T-cell (primary cell): ENCODE results near the gene MCRIP2. TPM values are rescaled to one million over a fixed set of nuclear protein-coding genes. Genes with fewer than 3 reads are reported as not detected.

Source experiments
- ATAC-seq, 4 experiments: fragments of 200-7000 bp in 3 of 4; fragments of 150-1000 bp in 1 of 4; cut with Tn5 transposase; replicated peaks in 1 of 4; 1 replicate in 3 of 4; 2 replicates in 1 of 4; pipeline ENCODE4 v1.10.0; 2021; ENCODE audit warnings: moderate library complexity in 3 of 4, mild to moderate bottlenecking in 2 of 4, moderate number of reproducible peaks in 1 of 4
- CTCF ChIA-PET, 2 donors: fragments of 300-600 bp; sonication (Branson Sonifier 250); formaldehyde crosslinking; loops; one replicate each; lab custom pipeline; 2022; ENCODE audit warnings: antibody characterized with exemption in 2 of 2; lab: Charles Lee
- POLR2A ChIA-PET, 2 donors: fragments of 300-600 bp; sonication (Branson Sonifier 250); formaldehyde crosslinking; loops; one replicate each; lab custom pipeline; 2022; ENCODE audit warnings: antibody characterized with exemption in 2 of 2; lab: Charles Lee
- DNase-seq, 35 experiments: peaks; one replicate each; pipeline versions ENCODE4 v3.0.0 to v3.0.0-alpha.2; 2013 to 2023
- H3K27ac ChIP-seq: one replicate; pipeline ENCODE4 v1.5.1; 2013; ENCODE audit warnings: low read length
- H3K27me3 ChIP-seq, 2 experiments: replicated peaks in 1 of 2; 1 replicate in 1 of 2; 2 replicates in 1 of 2; pipeline versions ENCODE4 v1.6.1 to v1.7.0; 2013; ENCODE audit warnings: low read length in 1 of 2, mixed read lengths in 1 of 2; ENCODE audit not compliant: control insufficient read depth in 2 of 2, insufficient read depth in 2 of 2; ENCODE audit errors: extremely low read depth in 1 of 2
- H3K36me3 ChIP-seq, 2 donors: 1 replicate in 1 of 2; 2 replicates in 1 of 2; pipeline versions ENCODE4 v1.6.1 to v1.7.0; 2013; ENCODE audit warnings: low read length in 1 of 2; ENCODE audit not compliant: control insufficient read depth in 2 of 2, insufficient read depth in 1 of 2; ENCODE audit errors: extremely low read depth in 1 of 2
- H3K4me1 ChIP-seq, 2 experiments: 1 replicate in 1 of 2; 2 replicates in 1 of 2; pipeline versions ENCODE4 v1.6.1 to v1.7.0; 2013; ENCODE audit warnings: low read length in 2 of 2, mixed read lengths in 1 of 2; ENCODE audit not compliant: insufficient read depth in 2 of 2, control insufficient read depth in 1 of 2; ENCODE audit errors: extremely low read depth in 1 of 2
- H3K4me3 ChIP-seq, 2 donors: 1 replicate in 1 of 2; 2 replicates in 1 of 2; pipeline versions ENCODE4 v1.5.1 to v1.7.0; 2013; ENCODE audit warnings: mild to moderate bottlenecking in 2 of 2, low read length in 1 of 2, moderate library complexity in 1 of 2; ENCODE audit not compliant: control insufficient read depth in 1 of 2; ENCODE audit errors: extremely low read depth in 1 of 2
- H3K9me3 ChIP-seq: 2 replicates; pipeline ENCODE4 v1.7.0; 2013
- H3K27ac Mint-ChIP-seq, 2 donors: one replicate each; pipeline ENCODE4 v1.8.0; 2020 to 2021; ENCODE audit warnings: mild to moderate bottlenecking in 2 of 2, mixed read lengths in 2 of 2
- H3K27me3 Mint-ChIP-seq, 2 donors: one replicate each; pipeline ENCODE4 v1.8.0; 2021 to 2022; ENCODE audit warnings: mixed read lengths in 2 of 2
- H3K36me3 Mint-ChIP-seq: one replicate; pipeline ENCODE4 v1.8.0; 2021; ENCODE audit warnings: mixed read lengths
- H3K4me1 Mint-ChIP-seq, 3 donors: one replicate each; pipeline ENCODE4 v1.8.0; 2020 to 2022; ENCODE audit warnings: mixed read lengths in 3 of 3, mild to moderate bottlenecking in 1 of 3
- H3K4me3 Mint-ChIP-seq, 3 donors: one replicate each; pipeline ENCODE4 v1.8.0; 2020 to 2022; ENCODE audit warnings: mild to moderate bottlenecking in 3 of 3, mixed read lengths in 3 of 3, moderate library complexity in 3 of 3
- H3K9me3 Mint-ChIP-seq, 3 donors: one replicate each; pipeline ENCODE4 v1.8.0; 2020 to 2022; ENCODE audit warnings: mixed read lengths in 3 of 3
- WGBS: methylation state at CpG from one replicate; pipeline ENCODE4 v1.1.5; 2013; ENCODE audit warnings: missing lambda C conversion rate; ENCODE audit not compliant: insufficient coverage; 5-methylcytosine and 5-hydroxymethylcytosine counted together
- total RNA-seq, 35 experiments: library from RNA in 6 of 35; stranded (reverse) in 6 of 35; fragments of 120-200 nt in 1 of 35; gene quantifications; one replicate each; pipeline versions ENCODE4 v1.2.1 to v1.2.4 and lab custom pipeline; 2013 to 2026

Gene MCRIP2
- total RNA-seq, 5 donors from 2014 or later (not counting 1 experiment from before 2014, with no cell fraction given) = 19.1 to 43.0 (median 40.0) TPM

DNA sequence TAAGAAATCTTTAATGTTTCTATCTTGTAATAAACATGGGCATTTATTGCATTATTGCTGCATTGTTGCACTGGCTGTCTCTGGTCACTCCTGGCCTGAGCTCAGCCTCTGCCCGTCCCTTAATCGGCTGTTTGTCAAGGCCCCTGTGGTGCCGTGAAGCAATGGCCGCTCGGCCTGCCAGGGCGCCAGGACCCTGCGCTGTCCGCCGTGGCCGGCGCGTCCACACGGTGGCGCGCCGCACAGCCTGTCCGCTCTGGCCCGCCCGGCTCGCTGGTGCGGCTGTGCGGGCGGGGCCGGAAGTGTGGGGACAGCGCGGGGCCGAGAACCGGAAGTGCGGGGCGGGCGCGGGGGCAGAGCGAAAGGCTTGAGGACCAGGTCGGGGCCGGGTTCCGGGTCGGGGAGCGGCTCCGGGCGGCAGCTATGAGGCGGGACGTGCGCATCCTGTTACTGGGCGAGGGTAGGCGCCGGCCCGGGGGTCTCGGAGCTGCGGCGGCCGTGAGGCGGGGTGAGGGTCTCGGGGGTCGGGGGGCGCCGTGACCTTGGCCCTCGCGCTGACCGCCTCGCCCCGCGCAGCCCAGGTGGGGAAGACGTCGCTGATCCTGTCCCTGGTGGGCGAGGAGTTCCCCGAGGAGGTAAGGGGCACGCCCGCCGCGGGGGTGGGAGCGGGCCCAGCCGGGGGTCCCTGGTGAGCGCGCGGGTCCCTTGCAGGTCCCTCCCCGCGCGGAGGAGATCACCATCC, 26.3 kb downstream of the MCRIP2 start, which contains the start of gene RHOT2:
RHOT2 (plus strand) TSS at position 353 of the 739 bp plus-strand sequence; CDS start at position 421, 68 bp downstream.
- H3K36me3 Mint-ChIP-seq = peaks cover 6% of the 10 kb centered on the region
- H3K4me1 Mint-ChIP-seq = peaks cover 0 to 12% (median 11%) of the 10 kb centered on the region in 3 donors
- no peaks in the 10 kb centered on the region for H3K27me3 Mint-ChIP-seq
- WGBS = under 1% methylated on average over 65 of the region's 78 CpGs
- peaks cover 8 to 37% of the 10 kb centered on the region in 2 donors for H3K36me3 ChIP-seq
- CTCF ChIA-PET = interaction anchor here in 1 of 2 donors (1.0 kb wide), 1 partner anchor 74 kb away, joined by 3 read pairs; no protein-coding TSS in a partner anchor
- POLR2A ChIA-PET = interaction anchor here (0.6 kb wide), 2 partner anchors 194 to 715 kb away, joined by 3 read pairs; no protein-coding TSS in a partner anchor
- no peaks in the 10 kb centered on the region for H3K9me3 ChIP-seq
- DNase-seq = peak; percentile 74 to 96 (median 86)
- H3K4me3 ChIP-seq = peak within 1 kb of the TSS; percentile 66 to 75
- peak within 1 kb of the TSS; percentile 74 for H3K27ac ChIP-seq
- peak within 1 kb of the TSS; percentile 73 to 74 (median 73) for H3K4me3 Mint-ChIP-seq
- no peaks in the 10 kb centered on the region for H3K9me3 Mint-ChIP-seq
- peak; percentile 89 to 97 (median 96) for ATAC-seq
- H3K27me3 ChIP-seq = no peaks in the 10 kb centered on the region
- H3K4me1 ChIP-seq = peaks cover 3 to 25% of the 10 kb centered on the region in 2 experiments
- peak within 1 kb of the TSS; percentile 86 to 94 for H3K27ac Mint-ChIP-seq

DNA sequence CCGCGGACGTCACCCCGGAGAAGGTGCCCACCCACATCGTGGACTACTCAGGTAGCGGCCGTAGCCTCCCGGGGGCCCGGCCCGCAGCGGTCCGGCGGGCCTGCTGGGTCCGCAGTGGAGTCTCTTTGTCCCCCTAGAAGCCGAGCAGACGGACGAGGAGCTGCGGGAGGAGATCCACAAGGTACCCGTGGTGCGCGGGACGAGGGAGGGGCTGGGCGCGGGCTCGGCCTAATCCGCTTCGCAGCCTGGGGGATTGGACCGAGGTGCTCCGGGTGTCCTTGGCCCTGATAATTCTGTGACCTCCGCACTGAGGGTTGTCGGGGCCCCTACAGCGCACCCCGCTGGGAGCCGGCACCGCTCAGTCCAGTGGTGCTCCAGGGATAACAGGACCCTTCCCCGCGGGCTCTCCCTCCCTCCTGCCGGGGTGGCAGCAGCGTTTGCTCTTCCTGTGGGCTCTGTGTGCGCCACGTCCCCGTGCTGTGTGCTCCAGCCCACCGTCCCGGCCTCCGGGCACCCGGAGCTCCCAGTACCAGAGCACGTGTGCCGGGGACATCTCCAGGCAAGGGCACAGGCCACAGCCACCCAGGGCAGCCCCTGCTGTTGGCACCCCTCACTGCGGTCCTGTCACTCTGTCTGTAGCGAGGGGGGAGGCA, 27.0 kb downstream of the MCRIP2 start:
- Histone ChIP-seq H3K4me1 (peaks cover 3 to 25% of the 10 kb centered on the region in 2 experiments), H3K27me3 (no peaks in the 10 kb centered on the region), H3K36me3 (peaks cover 14 to 39% of the 10 kb centered on the region in 2 donors), H3K27ac (peak overlapping the region; percentile 67), H3K9me3 (no peaks in the 10 kb centered on the region), H3K4me3 (peak overlapping the region; percentile 66 to 75)
- Mint-ChIP-seq H3K27me3 (no peaks in the 10 kb centered on the region), H3K27ac (peak overlapping the region; percentile 58 to 72), H3K36me3 (peaks cover 7% of the 10 kb centered on the region), H3K4me1 (peaks cover 0 to 11% (median 11%) of the 10 kb centered on the region in 3 donors), H3K4me3 (peak overlapping the region; percentile 73 to 74 (median 73)), H3K9me3 (no peaks in the 10 kb centered on the region)
- POLR2A ChIA-PET = interaction anchor here in 1 of 2 donors (0.6 kb wide), 1 partner anchor 11 kb away, joined by 5 read pairs; no protein-coding TSS in a partner anchor
- ATAC-seq (peak in 2 of 4 experiments; percentile 6 to 21), DNase-seq (peak in 1 of 35 experiments; percentile 39)
- CTCF ChIA-PET = no interaction called here
- WGBS = 4% methylated on average over 48 of the region's 50 CpGs

DNA sequence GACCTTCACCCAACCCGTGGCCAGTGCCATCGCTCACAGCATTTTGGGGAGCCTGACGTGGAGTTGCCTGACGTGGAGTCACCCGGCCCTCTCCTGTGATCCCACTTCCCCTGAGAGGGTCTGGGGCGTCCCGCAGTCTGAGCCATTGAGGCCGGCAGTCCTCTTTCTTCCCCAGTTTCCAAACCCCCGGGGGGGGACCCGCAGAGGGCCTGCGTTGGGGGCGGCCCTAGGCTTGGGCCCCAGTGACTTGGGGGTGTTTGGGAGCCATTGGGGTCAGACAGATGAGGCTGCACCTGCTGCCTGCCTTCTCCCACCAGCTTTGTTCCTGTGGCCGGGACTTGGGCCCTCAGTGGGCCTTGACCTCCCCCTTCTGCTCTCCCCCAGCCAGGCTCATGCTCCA, 28.0 kb downstream of the MCRIP2 start:
- peaks cover 0 to 3% of the 10 kb centered on the region in 2 experiments for H3K27me3 ChIP-seq
- ChIA-PET CTCF (no interaction called here), POLR2A (interaction anchor here in 1 of 2 donors (0.7 kb wide), 1 partner anchor 328 kb away, joined by 3 read pairs; no protein-coding TSS in a partner anchor)
- peak overlapping the region; percentile 26 to 73 (median 64) for H3K4me3 Mint-ChIP-seq
- DNase-seq = no peak
- WGBS = 96% methylated on average over 11 of the region's 13 CpGs
- no peaks in the 10 kb centered on the region for H3K9me3 ChIP-seq
- no peaks in the 10 kb centered on the region for H3K9me3 Mint-ChIP-seq
- ATAC-seq = no peak
- no peak overlapping the region for H3K27ac ChIP-seq
- H3K4me3 ChIP-seq = no peak overlapping the region
- peaks cover 7% of the 10 kb centered on the region for H3K36me3 Mint-ChIP-seq
- peak overlapping the region in 1 of 2 donors; percentile 58 for H3K27ac Mint-ChIP-seq
- peaks cover 14 to 39% of the 10 kb centered on the region in 2 donors for H3K36me3 ChIP-seq
- peaks cover 0 to 12% (median 11%) of the 10 kb centered on the region in 3 donors for H3K4me1 Mint-ChIP-seq
- H3K27me3 Mint-ChIP-seq = no peaks in the 10 kb centered on the region
- peaks cover 3 to 26% of the 10 kb centered on the region in 2 experiments for H3K4me1 ChIP-seq

DNA sequence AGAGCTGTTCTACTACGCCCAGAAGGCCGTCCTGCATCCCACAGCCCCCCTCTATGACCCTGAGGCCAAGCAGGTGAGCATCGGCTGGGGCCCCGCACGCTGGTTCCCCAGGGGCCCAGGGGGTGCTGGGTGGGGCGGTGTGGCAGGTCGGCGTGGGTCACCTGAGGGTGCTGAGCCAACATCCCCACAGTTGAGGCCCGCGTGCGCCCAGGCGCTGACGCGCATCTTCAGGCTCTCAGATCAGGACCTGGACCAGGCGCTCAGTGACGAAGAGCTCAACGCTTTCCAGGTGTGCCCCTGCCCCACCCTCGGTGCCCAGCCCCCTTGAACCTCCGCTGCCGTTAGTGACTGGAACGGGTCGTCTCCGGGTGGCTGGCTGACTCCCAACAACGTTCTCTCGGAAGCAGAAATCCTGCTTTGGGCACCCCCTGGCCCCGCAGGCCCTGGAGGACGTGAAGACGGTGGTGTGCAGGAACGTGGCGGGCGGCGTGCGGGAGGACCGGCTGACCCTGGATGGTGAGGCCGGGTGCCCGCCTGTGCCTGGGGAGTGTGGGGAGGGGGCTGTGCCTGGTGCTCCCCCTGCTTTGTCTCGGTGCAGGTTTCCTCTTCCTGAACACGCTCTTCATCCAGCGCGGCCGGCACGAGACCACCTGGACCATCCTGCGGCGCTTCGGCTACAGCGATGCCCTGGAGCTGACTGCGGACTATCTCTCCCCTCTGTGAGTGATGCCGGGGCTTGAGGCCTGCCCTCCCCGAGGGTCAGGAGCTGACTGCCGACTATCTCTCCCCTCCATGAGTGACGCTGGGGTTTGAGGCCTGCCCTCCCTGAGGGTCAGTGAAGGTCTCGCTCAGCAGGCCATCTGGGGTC, 29.1 kb downstream of the MCRIP2 start:
- POLR2A ChIA-PET = interaction anchor here in 1 of 2 donors (0.6 kb wide), 1 partner anchor 25 kb away, joined by 4 read pairs; no protein-coding TSS in a partner anchor
- CTCF ChIA-PET = interaction anchor here (0.5 to 0.6 kb wide), 2 partner anchors 29 to 436 kb away, joined by 3 to 5 read pairs; no protein-coding TSS in a partner anchor
- H3K27ac ChIP-seq = no peak overlapping the region
- WGBS = 94% methylated on average over 42 of the region's 52 CpGs
- H3K4me1 ChIP-seq = peaks cover 3 to 35% of the 10 kb centered on the region in 2 experiments
- ATAC-seq (no peak), DNase-seq (no peak)
- peaks cover 14 to 39% of the 10 kb centered on the region in 2 donors for H3K36me3 ChIP-seq
- Mint-ChIP-seq H3K4me3 (peak overlapping the region in 2 of 3 donors; percentile 64 to 73), H3K27ac (no peak overlapping the region), H3K4me1 (peaks cover 0 to 19% (median 18%) of the 10 kb centered on the region in 3 donors), H3K27me3 (peaks cover 0 to 6% of the 10 kb centered on the region in 2 donors), H3K9me3 (no peaks in the 10 kb centered on the region), H3K36me3 (peaks cover 7% of the 10 kb centered on the region)
- H3K9me3 ChIP-seq = no peaks in the 10 kb centered on the region
- no peak overlapping the region for H3K4me3 ChIP-seq
- H3K27me3 ChIP-seq = peaks cover 0 to 10% of the 10 kb centered on the region in 2 experiments

DNA sequence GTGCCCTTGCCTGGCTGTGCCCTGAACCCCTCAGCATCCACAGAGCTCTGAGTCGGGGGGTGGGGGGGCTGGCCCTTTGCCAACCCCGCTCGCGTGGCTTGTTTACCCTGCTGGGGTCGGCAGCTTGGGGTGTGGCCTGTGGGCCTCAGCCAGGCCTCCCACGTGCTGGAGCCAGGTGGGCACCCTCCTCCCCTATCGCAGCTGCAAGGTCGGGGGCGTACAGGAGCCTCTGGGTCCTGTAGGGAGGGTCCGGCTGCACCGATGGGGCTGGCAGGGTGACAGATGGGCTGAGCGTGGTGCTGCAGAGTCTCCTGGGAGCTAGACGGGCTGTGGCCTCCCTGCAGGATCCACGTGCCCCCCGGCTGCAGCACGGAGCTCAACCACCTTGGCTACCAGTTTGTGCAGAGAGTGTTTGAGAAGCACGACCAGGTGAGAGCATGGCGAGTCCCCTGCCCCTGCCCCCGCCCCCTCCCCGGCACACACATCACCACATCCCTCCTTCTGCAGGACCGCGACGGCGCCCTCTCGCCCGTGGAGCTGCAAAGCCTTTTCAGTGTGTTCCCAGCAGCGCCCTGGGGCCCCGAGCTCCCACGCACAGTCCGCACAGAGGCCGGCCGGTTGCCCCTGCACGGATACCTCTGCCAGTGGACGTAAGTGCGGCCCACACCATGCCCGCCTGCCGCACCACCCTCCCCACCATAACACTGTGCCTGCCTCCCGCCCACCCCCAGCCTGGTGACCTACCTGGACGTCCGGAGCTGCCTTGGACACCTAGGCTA, 29.9 kb downstream of the MCRIP2 start:
- Mint-ChIP-seq H3K4me3 (no peak overlapping the region), H3K36me3 (peaks cover 7% of the 10 kb centered on the region), H3K4me1 (peaks cover 0 to 20% (median 18%) of the 10 kb centered on the region in 3 donors), H3K27me3 (peaks cover 0 to 6% of the 10 kb centered on the region in 2 donors), H3K27ac (no peak overlapping the region), H3K9me3 (no peaks in the 10 kb centered on the region)
- Histone ChIP-seq H3K9me3 (no peaks in the 10 kb centered on the region), H3K4me3 (no peak overlapping the region), H3K36me3 (peaks cover 14 to 39% of the 10 kb centered on the region in 2 donors), H3K27ac (no peak overlapping the region), H3K27me3 (peaks cover 0 to 16% of the 10 kb centered on the region in 2 experiments), H3K4me1 (peaks cover 3 to 41% of the 10 kb centered on the region in 2 experiments)
- 91% methylated on average over 39 of the region's 40 CpGs for WGBS
- no peak for DNase-seq
- POLR2A ChIA-PET = interaction anchor here in 1 of 2 donors (0.6 kb wide), 1 partner anchor 26 kb away, joined by 4 read pairs; no protein-coding TSS in a partner anchor
- CTCF ChIA-PET = interaction anchor here (0.5 to 0.6 kb wide), 2 partner anchors 28 to 436 kb away, joined by 3 to 5 read pairs; no protein-coding TSS in a partner anchor
- no peak for ATAC-seq
